ENCODE measurements around the gene TAS2R4.
"Not testable (repeated sequence)": the region's sequence is repeated elsewhere in the genome, so short reads cannot be mapped to it uniquely, and the experiment has no call there.

TAS2R4 gene

DNA sequence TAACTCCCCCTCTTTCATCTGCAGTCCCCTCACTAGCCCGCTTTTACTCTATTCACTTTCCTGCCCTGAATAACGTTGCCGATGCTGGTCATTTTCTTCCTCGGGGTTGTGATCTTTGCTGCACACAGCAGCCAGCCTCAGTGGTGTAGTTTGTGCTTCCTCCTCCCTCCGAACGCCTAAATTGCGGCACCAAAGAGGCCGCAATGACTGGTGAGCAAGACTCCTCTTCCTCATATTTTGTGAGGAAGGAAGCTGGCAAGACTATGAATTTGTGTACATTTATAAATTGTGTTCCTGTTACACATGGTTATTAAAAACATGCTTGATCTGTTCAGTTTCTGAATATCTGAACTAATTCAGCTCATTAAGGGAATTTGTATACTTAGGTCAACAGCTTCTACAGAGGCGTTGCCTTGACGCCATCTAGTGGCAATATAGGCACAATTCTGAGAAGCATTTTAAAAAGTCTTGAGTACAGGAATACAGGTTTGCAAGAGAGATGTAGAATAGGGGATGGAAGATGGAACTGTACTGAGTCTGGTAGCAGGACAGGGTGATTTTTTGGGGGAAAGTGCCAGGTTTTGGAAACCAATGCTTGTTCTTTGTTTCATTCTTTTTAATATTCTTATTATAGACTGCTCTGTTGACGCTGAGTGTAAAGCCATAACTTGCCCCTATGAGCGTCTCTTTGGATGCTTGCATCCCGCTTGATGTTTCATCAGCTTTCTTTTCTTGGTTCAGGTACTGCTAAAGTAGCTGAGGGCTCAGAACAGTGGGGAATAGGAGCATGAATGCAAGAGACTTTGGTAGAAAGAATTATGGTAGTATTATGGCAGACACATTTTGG lies 9.5 kb downstream of the TAS2R4 start:
- TF ChIP-seq, protein P1, sequence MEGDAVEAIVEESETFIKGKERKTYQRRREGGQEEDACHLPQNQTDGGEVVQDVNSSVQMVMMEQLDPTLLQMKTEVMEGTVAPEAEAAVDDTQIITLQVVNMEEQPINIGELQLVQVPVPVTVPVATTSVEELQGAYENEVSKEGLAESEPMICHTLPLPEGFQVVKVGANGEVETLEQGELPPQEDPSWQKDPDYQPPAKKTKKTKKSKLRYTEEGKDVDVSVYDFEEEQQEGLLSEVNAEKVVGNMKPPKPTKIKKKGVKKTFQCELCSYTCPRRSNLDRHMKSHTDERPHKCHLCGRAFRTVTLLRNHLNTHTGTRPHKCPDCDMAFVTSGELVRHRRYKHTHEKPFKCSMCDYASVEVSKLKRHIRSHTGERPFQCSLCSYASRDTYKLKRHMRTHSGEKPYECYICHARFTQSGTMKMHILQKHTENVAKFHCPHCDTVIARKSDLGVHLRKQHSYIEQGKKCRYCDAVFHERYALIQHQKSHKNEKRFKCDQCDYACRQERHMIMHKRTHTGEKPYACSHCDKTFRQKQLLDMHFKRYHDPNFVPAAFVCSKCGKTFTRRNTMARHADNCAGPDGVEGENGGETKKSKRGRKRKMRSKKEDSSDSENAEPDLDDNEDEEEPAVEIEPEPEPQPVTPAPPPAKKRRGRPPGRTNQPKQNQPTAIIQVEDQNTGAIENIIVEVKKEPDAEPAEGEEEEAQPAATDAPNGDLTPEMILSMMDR (IDR thresholded peaks at IDR 0.05; ENCODE audit: borderline replicate concordance, insufficient read depth, low read depth, low read length) = peak; percentile 58; the same call in 1 of the 2 replicates
- H3K4me3 ChIP-seq (ENCODE audit: low read depth, low read length) = no peak overlapping the region

DNA sequence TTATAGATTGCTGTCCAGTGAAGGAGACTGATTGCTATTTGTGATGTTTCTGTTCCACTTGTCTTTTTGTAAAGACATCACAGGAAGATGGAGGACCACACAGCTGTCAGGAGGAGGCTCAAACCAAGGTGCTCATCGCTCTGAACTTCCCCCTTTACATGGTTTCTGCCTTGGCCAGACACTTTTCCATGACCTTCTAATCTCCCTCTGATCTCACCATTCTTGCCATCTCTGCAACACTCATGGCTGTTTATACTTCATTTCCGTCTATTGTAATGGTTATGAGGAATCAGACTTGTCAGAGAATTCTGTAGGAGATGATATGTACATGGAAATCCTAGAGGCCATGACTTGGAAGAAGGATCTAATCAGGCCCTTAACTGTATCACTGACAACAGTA lies 11.8 kb downstream of the TAS2R4 start:
- TF ChIP-seq, protein P1 (IDR thresholded peaks at IDR 0.05; ENCODE audit: borderline replicate concordance, insufficient read depth, low read depth, low read length) = no peak
- no peak overlapping the region for H3K4me3 ChIP-seq (ENCODE audit: low read depth, low read length)

DNA sequence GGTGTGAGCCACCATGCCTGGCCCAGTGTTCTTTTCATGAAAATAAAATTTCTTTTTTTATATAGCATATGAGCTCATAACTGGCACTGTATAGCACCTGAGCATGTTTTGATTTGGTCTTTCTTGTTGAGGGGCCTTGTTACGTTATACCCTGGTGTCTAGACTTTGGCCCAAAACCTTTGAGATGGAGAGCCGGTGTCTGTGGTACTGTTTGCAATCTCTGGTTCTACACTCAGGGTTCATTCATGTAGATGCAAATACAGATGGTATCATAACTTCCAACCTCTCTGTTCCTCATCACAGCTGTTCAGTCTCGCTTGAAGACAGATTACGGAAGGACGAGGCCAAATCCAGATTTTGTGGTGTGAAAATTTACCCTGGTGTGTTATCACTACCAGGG lies 13.4 kb downstream of the TAS2R4 start, which contains the start of gene TAS2R5:
Gene TAS2R5 (plus strand): TSS at position 301 of the 400 bp plus-strand sequence. CDS start 145 bp downstream, outside the sequence.
- no peak within 1 kb of the TSS for H3K4me3 ChIP-seq (ENCODE audit: low read depth, low read length)
- TF ChIP-seq, protein P1 (IDR thresholded peaks at IDR 0.05; ENCODE audit: borderline replicate concordance, insufficient read depth, low read depth, low read length) = no peak

GRCh38 chr7:141792526-141792925 lies 16.1 kb downstream of the TAS2R4 start:
- TF ChIP-seq, protein P1 (IDR thresholded peaks at IDR 0.05; ENCODE audit: borderline replicate concordance, insufficient read depth, low read depth, low read length) = no peak
- H3K4me3 ChIP-seq (ENCODE audit: low read depth, low read length) = no peak overlapping the region

GRCh38 chr7:141820067-141820466 lies 43.6 kb downstream of the TAS2R4 start:
- no peak overlapping the region for H3K4me3 ChIP-seq (ENCODE audit: low read depth, low read length)
- TF ChIP-seq, protein P1 (IDR thresholded peaks at IDR 0.05; ENCODE audit: borderline replicate concordance, insufficient read depth, low read depth, low read length) = no peak

DNA sequence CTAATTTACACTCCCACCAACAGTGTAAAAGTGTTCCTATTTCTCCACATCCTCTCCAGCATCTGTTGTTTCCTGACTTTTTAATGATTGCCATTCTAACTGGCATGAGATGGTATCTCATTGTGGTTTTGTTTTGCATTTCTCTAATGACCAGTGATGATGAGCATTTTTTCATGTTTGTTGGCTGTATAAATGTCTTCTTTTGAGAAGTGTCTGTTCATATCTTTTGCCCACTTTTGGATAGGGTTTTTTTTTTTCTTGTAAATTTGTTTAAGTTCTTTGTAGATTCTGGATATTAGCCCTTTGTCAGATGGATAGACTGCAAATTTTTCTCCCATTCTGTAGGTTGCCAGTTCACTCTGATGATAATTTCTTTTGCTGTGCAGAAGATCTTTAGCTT lies 46.0 kb downstream of the TAS2R4 start:
- not testable (repeated sequence) for H3K4me3 ChIP-seq (ENCODE audit: low read depth, low read length)
